Suprapubic skin (tissue), 4 donors: ENCODE results near the gene RD3L. TPM values are rescaled to one million over a fixed set of nuclear protein-coding genes. Genes with fewer than 3 reads are reported as not detected.

Source experiments
- DNase-seq, 2 donors: peaks; one replicate each; pipeline ENCODE4 v3.0.0-alpha.2; 2019; ENCODE audit warnings: low spot score in 2 of 2
- H3K27ac ChIP-seq: fragments of 200-600 bp; sonication (generic); one replicate; pipeline ENCODE4 v1.5.1; 2019
- H3K27me3 ChIP-seq: fragments of 200-600 bp; sonication (generic); one replicate; pipeline ENCODE4 v1.5.1; 2019
- H3K36me3 ChIP-seq: fragments of 200-600 bp; sonication (generic); one replicate; pipeline ENCODE4 v1.5.1; 2019
- H3K4me1 ChIP-seq: fragments of 200-600 bp; sonication (generic); one replicate; pipeline ENCODE4 v1.5.1; 2019
- H3K4me3 ChIP-seq: fragments of 200-600 bp; sonication (generic); one replicate; pipeline ENCODE4 v1.5.1; 2019; ENCODE audit warnings: mild to moderate bottlenecking
- H3K9me3 ChIP-seq: fragments of 200-600 bp; sonication (generic); one replicate; pipeline ENCODE4 v1.5.1; 2019
- CTCF ChIP-seq, 2 donors: fragments of 200-600 bp in 1 of 2; fragments of 450-650 bp in 1 of 2; sonication (generic) in 1 of 2; IDR thresholded peaks; one replicate each; pipeline ENCODE4 v1.5.1; 2016 to 2019; ENCODE audit warnings: antibody characterized with exemption in 2 of 2, mild to moderate bottlenecking in 1 of 2, moderate library complexity in 1 of 2
- EP300 ChIP-seq: sonication (generic); formaldehyde crosslinking; IDR thresholded peaks from one replicate; pipeline ENCODE4 v1.6.1; 2017; ENCODE audit warnings: antibody characterized with exemption
- POLR2A ChIP-seq, 2 donors: fragments of 450-650 bp; IDR thresholded peaks; one replicate each; pipeline ENCODE4 v1.6.1; 2017; ENCODE audit warnings: antibody characterized with exemption in 2 of 2, mild to moderate bottlenecking in 2 of 2, moderate library complexity in 2 of 2
- POLR2AphosphoS5 ChIP-seq, 3 donors: sonication (generic); formaldehyde crosslinking; IDR thresholded peaks; one replicate each; pipeline ENCODE4 v1.6.1; 2017; ENCODE audit warnings: antibody characterized with exemption in 3 of 3
- whole genome bisulfite sequencing: methylation state at CpG from one replicate; pipeline ENCODE4 v1.1.5; 2018; 5-methylcytosine and 5-hydroxymethylcytosine counted together
- total RNA-seq, 4 donors: library from RNA; depleted of rRNA; stranded (reverse); fragments of >200 nt; gene quantifications; one replicate each; pipeline ENCODE4 v1.1.0, GENCODE V29; 2016

Gene RD3L
- total RNA-seq, 4 donors from 2014 or later, result not detected

- Histone ChIP-seq H3K27ac (no peak overlapping the region), H3K27me3 (peaks cover 4% of the 10 kb centered on the region), H3K9me3 (no peaks in the 10 kb centered on the region), H3K4me1 (no peaks in the 10 kb centered on the region), H3K4me3 (no peak overlapping the region), H3K36me3 (no peaks in the 10 kb centered on the region)
- TF ChIP-seq EP300 (no peak), CTCF (IDR thresholded peaks at IDR 0.05) (no peak), POLR2A (IDR thresholded peaks at IDR 0.05) (no peak), POLR2AphosphoS5 (IDR thresholded peaks at IDR 0.05) (no peak)
- no peak for DNase-seq
- WGBS, result 75% methylated on average over 2 of the region's 2 CpGs
Observed at GRCh38 chr14:103974575-103974974, 32.2 kb upstream of the RD3L start.

DNA sequence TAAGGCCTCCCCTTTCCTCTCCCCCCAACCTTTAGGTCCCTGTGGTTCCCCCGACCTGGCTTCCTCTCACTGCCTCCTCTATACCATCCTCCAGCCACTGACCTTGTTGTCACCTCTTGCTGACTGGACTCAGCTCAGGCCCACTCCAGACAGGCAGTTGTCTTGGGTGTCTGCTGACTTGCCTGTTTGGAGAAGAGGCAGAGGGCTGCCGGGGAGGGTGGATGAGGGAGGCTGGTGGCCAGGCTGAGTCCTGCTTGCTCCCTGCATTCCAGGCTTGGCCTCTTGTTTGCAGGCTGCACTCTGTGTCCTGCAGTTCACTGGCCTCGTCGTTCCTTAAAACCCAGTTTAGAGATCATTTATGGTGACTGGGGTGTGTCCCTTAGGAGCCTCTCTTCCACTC, 31.0 kb upstream of the RD3L start:
- 69% methylated on average over 3 of the region's 4 CpGs for WGBS
- peaks cover 4% of the 10 kb centered on the region for H3K27me3 ChIP-seq
- DNase-seq, result no peak
- H3K36me3 ChIP-seq, result no peaks in the 10 kb centered on the region
- no peak overlapping the region for H3K27ac ChIP-seq
- TF ChIP-seq POLR2AphosphoS5 (IDR thresholded peaks at IDR 0.05) (no peak), POLR2A (IDR thresholded peaks at IDR 0.05) (no peak), EP300 (no peak), CTCF (IDR thresholded peaks at IDR 0.05) (no peak)
- no peaks in the 10 kb centered on the region for H3K4me1 ChIP-seq
- H3K4me3 ChIP-seq, result no peak overlapping the region
- H3K9me3 ChIP-seq, result no peaks in the 10 kb centered on the region

GRCh38 chr14:103969961-103970360, 27.6 kb upstream of the RD3L start:
- no peaks in the 10 kb centered on the region for H3K4me1 ChIP-seq
- H3K9me3 ChIP-seq, result no peaks in the 10 kb centered on the region
- TF ChIP-seq EP300 (no peak), POLR2A (IDR thresholded peaks at IDR 0.05) (no peak), CTCF (IDR thresholded peaks at IDR 0.05) (no peak), POLR2AphosphoS5 (IDR thresholded peaks at IDR 0.05) (no peak)
- WGBS, result 79% methylated on average over 4 of the region's 4 CpGs
- DNase-seq, result no peak
- no peaks in the 10 kb centered on the region for H3K36me3 ChIP-seq
- peaks cover 8% of the 10 kb centered on the region for H3K27me3 ChIP-seq
- H3K27ac ChIP-seq, result no peak overlapping the region
- H3K4me3 ChIP-seq, result no peak overlapping the region

- Histone ChIP-seq H3K9me3 (no peaks in the 10 kb centered on the region), H3K4me1 (no peaks in the 10 kb centered on the region), H3K36me3 (no peaks in the 10 kb centered on the region), H3K27me3 (peaks cover 8% of the 10 kb centered on the region), H3K27ac (no peak overlapping the region), H3K4me3 (no peak overlapping the region)
- DNase-seq, result no peak
- no peak for TF ChIP-seq EP300
- TF ChIP-seq POLR2A (IDR thresholded peaks at IDR 0.05), result no peak
- no peak for TF ChIP-seq POLR2AphosphoS5 (IDR thresholded peaks at IDR 0.05)
- no peak for TF ChIP-seq CTCF (IDR thresholded peaks at IDR 0.05)
Observed at GRCh38 chr14:103966631-103967030, 24.3 kb upstream of the RD3L start.

DNA sequence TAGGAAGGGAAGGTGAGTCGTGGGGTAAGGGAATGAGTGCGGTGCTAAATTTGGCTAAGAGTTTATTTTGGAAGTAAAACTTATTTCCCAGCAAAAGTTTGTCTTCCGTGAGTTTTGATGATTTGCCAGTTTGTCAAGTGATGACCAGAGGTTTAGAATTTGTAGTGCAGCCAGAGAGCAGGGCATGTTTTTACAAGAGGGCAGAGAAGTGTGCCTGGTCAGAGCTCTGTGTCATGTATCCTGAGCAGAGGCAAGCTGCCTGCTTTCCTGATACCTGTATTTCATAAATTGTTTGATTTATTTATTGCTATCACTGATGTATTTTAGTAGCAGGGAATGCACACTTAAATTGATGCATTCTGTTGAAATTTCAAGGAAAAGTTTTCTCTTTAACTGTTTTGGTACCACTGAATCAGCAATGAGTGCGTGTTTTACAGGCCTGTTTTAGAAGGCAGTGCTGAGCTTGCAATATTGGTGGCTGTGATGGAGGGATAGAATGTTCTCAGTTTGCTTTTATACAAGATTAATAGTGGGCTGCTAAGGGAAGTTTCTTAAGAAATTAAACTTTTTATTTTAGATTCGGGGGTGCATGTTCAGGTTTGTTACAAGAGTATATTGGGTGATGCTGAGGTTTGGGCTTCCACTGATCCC, 19.7 kb upstream of the RD3L start:
- peaks cover 4% of the 10 kb centered on the region for H3K27me3 ChIP-seq
- no peak for DNase-seq
- 73% methylated on average over 5 of the region's 5 CpGs for WGBS
- H3K4me1 ChIP-seq, result no peaks in the 10 kb centered on the region
- no peak for TF ChIP-seq POLR2A (IDR thresholded peaks at IDR 0.05)
- TF ChIP-seq EP300, result no peak
- TF ChIP-seq POLR2AphosphoS5 (IDR thresholded peaks at IDR 0.05), result no peak
- TF ChIP-seq CTCF (IDR thresholded peaks at IDR 0.05), result no peak
- H3K9me3 ChIP-seq, result no peaks in the 10 kb centered on the region
- no peak overlapping the region for H3K27ac ChIP-seq
- H3K4me3 ChIP-seq, result no peak overlapping the region
- no peaks in the 10 kb centered on the region for H3K36me3 ChIP-seq
